ENCODE measurements around the gene KIF3B. TPM values are rescaled to one million over a fixed set of nuclear protein-coding genes. Genes with fewer than 3 reads are reported as not detected.

Gene KIF3B
- total and polyA plus RNA-seq, 2 of the 13 experiments (the other 11 are each of a cell fraction or from before 2014, with no cell fraction given): 23.6 to 28.8 TPM

- peak; percentile 54; the same call in 1 of the 2 replicates for TF ChIP-seq ZBTB49 (CRISPR knock-in tag; IDR thresholded peaks at IDR 0.05; ENCODE audit: borderline replicate concordance)
- TF ChIP-seq HNF4G (IDR thresholded peaks at IDR 0.05; ENCODE audit: borderline replicate concordance, low read depth, low read length): peak; percentile 99
- peak; percentile 97 for TF ChIP-seq HNF4G (CRISPR knock-in tag; IDR thresholded peaks at IDR 0.05; ENCODE audit: borderline replicate concordance, low read depth)
- TF ChIP-seq TCF12 (IDR thresholded peaks at IDR 0.05): no peak
- TF ChIP-seq TCF12 (CRISPR knock-in tag; IDR thresholded peaks at IDR 0.05): no peak
- 0 out of 2 replicates have a peak, but pooled peaks have one; percentile 86 for TF ChIP-seq CC2D1A (CRISPR knock-in tag; IDR thresholded peaks at IDR 0.05)
- no peak for TF ChIP-seq MXD1 (CRISPR knock-in tag; IDR thresholded peaks at IDR 0.05)
- peak; percentile 81 for TF ChIP-seq ZFP91 (CRISPR knock-in tag; IDR thresholded peaks at IDR 0.05; ENCODE audit: borderline replicate concordance)
- TF ChIP-seq DMTF1 (CRISPR knock-in tag; IDR thresholded peaks at IDR 0.05): no peak
- TF ChIP-seq ZFYVE20 (CRISPR knock-in tag; IDR thresholded peaks at IDR 0.05; ENCODE audit: borderline replicate concordance, low read depth): no peak
- TF ChIP-seq KDM5B (CRISPR knock-in tag; IDR thresholded peaks at IDR 0.05; ENCODE audit: borderline replicate concordance): peak; percentile 26; the same call in 1 of the 2 replicates
- TF ChIP-seq KLF11 (CRISPR knock-in tag; IDR thresholded peaks at IDR 0.05): peak; percentile 63
- TF ChIP-seq ZSCAN30 (CRISPR knock-in tag; IDR thresholded peaks at IDR 0.05): peak; percentile 92
- TF ChIP-seq ZNF747 (CRISPR knock-in tag; IDR thresholded peaks at IDR 0.05; ENCODE audit: borderline replicate concordance): peak; percentile 66
- peak; percentile 89 for TF ChIP-seq CREM (IDR thresholded peaks at IDR 0.05)
- TF ChIP-seq CREM (CRISPR knock-in tag; IDR thresholded peaks at IDR 0.05): no peak
- TF ChIP-seq ELF4 (CRISPR knock-in tag; IDR thresholded peaks at IDR 0.05; ENCODE audit: borderline replicate concordance): peak; percentile 40; the same call in 1 of the 2 replicates
- TF ChIP-seq RCOR2 (CRISPR knock-in tag; IDR thresholded peaks at IDR 0.05): peak; percentile 94
- peak; percentile 100 for TF ChIP-seq RORA (CRISPR knock-in tag; IDR thresholded peaks at IDR 0.05)
- no peak for TF ChIP-seq ZNF546 (CRISPR knock-in tag; conservative IDR thresholded peaks at IDR 0.05)
- TF ChIP-seq SRSF9 (IDR thresholded peaks at IDR 0.05; ENCODE audit: borderline replicate concordance, insufficient read depth, low read depth, low read length, poor library complexity, severe bottlenecking): no peak
- peak; percentile 96 for TF ChIP-seq NCOA2 (CRISPR knock-in tag; IDR thresholded peaks at IDR 0.05)
Measured at GRCh38 chr20:32289661-32290431, 12.4 kb downstream of the KIF3B start (continued).
